ENCODE data around the gene LPXN. TPM values are rescaled to one million over a fixed set of nuclear protein-coding genes. Genes with fewer than 3 reads are reported as not detected.

Gene LPXN
- total RNA-seq, 1 donor from 2014 or later = 3.8 TPM

GRCh38 chr11:58497951-58498350, 77.7 kb downstream of the LPXN start:
- no peak for TF ChIP-seq CTCF (IDR thresholded peaks at IDR 0.05; ENCODE audit: partially characterized antibody, unreplicated experiment)
- DNase-seq = no peak
- no peaks in the 10 kb centered on the region for H3K36me3 Mint-ChIP-seq (ENCODE audit: unreplicated experiment)
- H3K27me3 Mint-ChIP-seq (ENCODE audit: unreplicated experiment) = no peaks in the 10 kb centered on the region
- H3K4me1 Mint-ChIP-seq (ENCODE audit: low read depth, unreplicated experiment) = no peaks in the 10 kb centered on the region
- no peak overlapping the region for H3K27ac Mint-ChIP-seq (ENCODE audit: unreplicated experiment)
- H3K9me3 Mint-ChIP-seq (ENCODE audit: unreplicated experiment) = no peaks in the 10 kb centered on the region
- no peak overlapping the region for H3K4me3 Mint-ChIP-seq (ENCODE audit: unreplicated experiment)

GRCh38 chr11:58495906-58496305, 79.8 kb downstream of the LPXN start:
- Mint-ChIP-seq H3K4me3 (ENCODE audit: unreplicated experiment) (no peak overlapping the region), H3K4me1 (ENCODE audit: low read depth, unreplicated experiment) (no peaks in the 10 kb centered on the region), H3K27me3 (ENCODE audit: unreplicated experiment) (peaks cover 1% of the 10 kb centered on the region), H3K9me3 (ENCODE audit: unreplicated experiment) (no peaks in the 10 kb centered on the region), H3K27ac (ENCODE audit: unreplicated experiment) (no peak overlapping the region), H3K36me3 (ENCODE audit: unreplicated experiment) (no peaks in the 10 kb centered on the region)
- no peak for DNase-seq
- no peak for TF ChIP-seq CTCF (IDR thresholded peaks at IDR 0.05; ENCODE audit: partially characterized antibody, unreplicated experiment)

GRCh38 chr11:58494101-58494500, 81.6 kb downstream of the LPXN start:
- Mint-ChIP-seq H3K36me3 (ENCODE audit: unreplicated experiment) (no peaks in the 10 kb centered on the region), H3K27me3 (ENCODE audit: unreplicated experiment) (peaks cover 1% of the 10 kb centered on the region), H3K4me3 (ENCODE audit: unreplicated experiment) (no peak overlapping the region), H3K9me3 (ENCODE audit: unreplicated experiment) (no peaks in the 10 kb centered on the region), H3K4me1 (ENCODE audit: low read depth, unreplicated experiment) (no peaks in the 10 kb centered on the region), H3K27ac (ENCODE audit: unreplicated experiment) (no peak overlapping the region)
- no peak for TF ChIP-seq CTCF (IDR thresholded peaks at IDR 0.05; ENCODE audit: partially characterized antibody, unreplicated experiment)
- no peak for DNase-seq

GRCh38 chr11:58493676-58494075, 82.0 kb downstream of the LPXN start:
- Mint-ChIP-seq H3K9me3 (ENCODE audit: unreplicated experiment) (no peaks in the 10 kb centered on the region), H3K27ac (ENCODE audit: unreplicated experiment) (no peak overlapping the region), H3K4me3 (ENCODE audit: unreplicated experiment) (no peak overlapping the region), H3K4me1 (ENCODE audit: low read depth, unreplicated experiment) (no peaks in the 10 kb centered on the region), H3K36me3 (ENCODE audit: unreplicated experiment) (no peaks in the 10 kb centered on the region), H3K27me3 (ENCODE audit: unreplicated experiment) (peaks cover 1% of the 10 kb centered on the region)
- DNase-seq = no peak
- no peak for TF ChIP-seq CTCF (IDR thresholded peaks at IDR 0.05; ENCODE audit: partially characterized antibody, unreplicated experiment)

- peaks cover 1% of the 10 kb centered on the region for H3K27me3 Mint-ChIP-seq (ENCODE audit: unreplicated experiment)
- no peak for TF ChIP-seq CTCF (IDR thresholded peaks at IDR 0.05; ENCODE audit: partially characterized antibody, unreplicated experiment)
- no peaks in the 10 kb centered on the region for H3K36me3 Mint-ChIP-seq (ENCODE audit: unreplicated experiment)
- H3K27ac Mint-ChIP-seq (ENCODE audit: unreplicated experiment) = no peak overlapping the region
- no peaks in the 10 kb centered on the region for H3K9me3 Mint-ChIP-seq (ENCODE audit: unreplicated experiment)
- no peak for DNase-seq
- no peak overlapping the region for H3K4me3 Mint-ChIP-seq (ENCODE audit: unreplicated experiment)
- peaks cover 3% of the 10 kb centered on the region for H3K4me1 Mint-ChIP-seq (ENCODE audit: low read depth, unreplicated experiment)
Measured at GRCh38 chr11:58490827-58491226, 84.8 kb downstream of the LPXN start.

Measured in glutamatergic neuron (in vitro differentiated cells).